Measurements from ENCODE around the gene BAZ2A.

DNA sequence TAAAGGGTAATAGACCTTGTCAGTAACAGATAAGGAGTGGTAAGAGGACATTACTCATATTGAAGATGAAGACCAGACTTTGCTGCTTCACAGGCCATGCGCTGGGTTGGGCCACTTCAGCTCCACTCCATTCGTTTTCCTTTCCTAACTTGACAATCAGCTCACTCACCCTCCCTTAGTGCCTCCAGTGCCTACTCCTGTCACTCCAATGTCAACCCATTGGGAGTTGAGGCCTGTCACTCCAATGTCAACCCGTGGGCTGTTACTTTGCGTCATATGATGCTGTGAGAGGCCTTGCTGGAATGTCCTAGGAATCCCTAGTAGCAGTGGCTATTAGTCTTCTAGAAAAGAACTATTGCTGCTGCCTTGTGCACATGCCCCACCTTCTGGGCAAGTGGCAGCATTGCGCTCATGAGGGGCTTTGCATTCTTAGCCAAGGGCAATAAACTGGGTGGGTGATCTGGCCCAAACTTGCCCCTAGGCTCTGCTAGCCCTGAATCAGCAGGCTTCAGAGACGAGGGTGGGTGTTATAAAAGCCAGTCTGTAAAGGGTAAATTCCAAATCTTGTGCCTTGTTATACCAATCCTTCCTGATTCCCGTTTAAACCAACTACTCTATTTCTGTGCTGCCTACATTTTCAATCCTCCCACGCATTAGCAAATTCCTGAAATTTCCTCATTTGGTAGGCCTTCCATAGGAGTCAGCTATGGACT, 36.1 kb downstream of the BAZ2A start:
- TF ChIP-seq, protein P1, sequence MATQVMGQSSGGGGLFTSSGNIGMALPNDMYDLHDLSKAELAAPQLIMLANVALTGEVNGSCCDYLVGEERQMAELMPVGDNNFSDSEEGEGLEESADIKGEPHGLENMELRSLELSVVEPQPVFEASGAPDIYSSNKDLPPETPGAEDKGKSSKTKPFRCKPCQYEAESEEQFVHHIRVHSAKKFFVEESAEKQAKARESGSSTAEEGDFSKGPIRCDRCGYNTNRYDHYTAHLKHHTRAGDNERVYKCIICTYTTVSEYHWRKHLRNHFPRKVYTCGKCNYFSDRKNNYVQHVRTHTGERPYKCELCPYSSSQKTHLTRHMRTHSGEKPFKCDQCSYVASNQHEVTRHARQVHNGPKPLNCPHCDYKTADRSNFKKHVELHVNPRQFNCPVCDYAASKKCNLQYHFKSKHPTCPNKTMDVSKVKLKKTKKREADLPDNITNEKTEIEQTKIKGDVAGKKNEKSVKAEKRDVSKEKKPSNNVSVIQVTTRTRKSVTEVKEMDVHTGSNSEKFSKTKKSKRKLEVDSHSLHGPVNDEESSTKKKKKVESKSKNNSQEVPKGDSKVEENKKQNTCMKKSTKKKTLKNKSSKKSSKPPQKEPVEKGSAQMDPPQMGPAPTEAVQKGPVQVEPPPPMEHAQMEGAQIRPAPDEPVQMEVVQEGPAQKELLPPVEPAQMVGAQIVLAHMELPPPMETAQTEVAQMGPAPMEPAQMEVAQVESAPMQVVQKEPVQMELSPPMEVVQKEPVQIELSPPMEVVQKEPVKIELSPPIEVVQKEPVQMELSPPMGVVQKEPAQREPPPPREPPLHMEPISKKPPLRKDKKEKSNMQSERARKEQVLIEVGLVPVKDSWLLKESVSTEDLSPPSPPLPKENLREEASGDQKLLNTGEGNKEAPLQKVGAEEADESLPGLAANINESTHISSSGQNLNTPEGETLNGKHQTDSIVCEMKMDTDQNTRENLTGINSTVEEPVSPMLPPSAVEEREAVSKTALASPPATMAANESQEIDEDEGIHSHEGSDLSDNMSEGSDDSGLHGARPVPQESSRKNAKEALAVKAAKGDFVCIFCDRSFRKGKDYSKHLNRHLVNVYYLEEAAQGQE (IDR thresholded peaks at IDR 0.05; ENCODE audit: insufficient read depth in 1 of 2, low read depth in 2 of 2, low read length in 1 of 2): no peak
- TF ChIP-seq, protein P2, sequence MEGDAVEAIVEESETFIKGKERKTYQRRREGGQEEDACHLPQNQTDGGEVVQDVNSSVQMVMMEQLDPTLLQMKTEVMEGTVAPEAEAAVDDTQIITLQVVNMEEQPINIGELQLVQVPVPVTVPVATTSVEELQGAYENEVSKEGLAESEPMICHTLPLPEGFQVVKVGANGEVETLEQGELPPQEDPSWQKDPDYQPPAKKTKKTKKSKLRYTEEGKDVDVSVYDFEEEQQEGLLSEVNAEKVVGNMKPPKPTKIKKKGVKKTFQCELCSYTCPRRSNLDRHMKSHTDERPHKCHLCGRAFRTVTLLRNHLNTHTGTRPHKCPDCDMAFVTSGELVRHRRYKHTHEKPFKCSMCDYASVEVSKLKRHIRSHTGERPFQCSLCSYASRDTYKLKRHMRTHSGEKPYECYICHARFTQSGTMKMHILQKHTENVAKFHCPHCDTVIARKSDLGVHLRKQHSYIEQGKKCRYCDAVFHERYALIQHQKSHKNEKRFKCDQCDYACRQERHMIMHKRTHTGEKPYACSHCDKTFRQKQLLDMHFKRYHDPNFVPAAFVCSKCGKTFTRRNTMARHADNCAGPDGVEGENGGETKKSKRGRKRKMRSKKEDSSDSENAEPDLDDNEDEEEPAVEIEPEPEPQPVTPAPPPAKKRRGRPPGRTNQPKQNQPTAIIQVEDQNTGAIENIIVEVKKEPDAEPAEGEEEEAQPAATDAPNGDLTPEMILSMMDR (IDR thresholded peaks at IDR 0.05): peak; percentile 91
- no peak for TF ChIP-seq POLR2AphosphoS5 (IDR thresholded peaks at IDR 0.05; ENCODE audit: low read depth, low read length)

Measured in Panc1 (cell line).